Neural cell (in vitro differentiated cells): ENCODE measurements around the gene TBL1XR1.

ENCODE experiments used
- CTCF ChIP-seq: fragments of 450-650 bp; IDR thresholded peaks from 2 replicates; pipeline ENCODE4 v1.5.1; 2014; ENCODE audit warnings: antibody characterized with exemption, mild to moderate bottlenecking, moderate library complexity; ENCODE audit not compliant: poor library complexity, severe bottlenecking
- EP300 ChIP-seq: fragments of 450-650 bp; conservative IDR thresholded peaks from 2 replicates; pipeline ENCODE4 v1.6.1; 2014; ENCODE audit warnings: antibody characterized with exemption, mild to moderate bottlenecking, moderate library complexity; ENCODE audit not compliant: poor library complexity, severe bottlenecking
- EZH2 ChIP-seq: fragments of 200-600, 300-800 bp; shearing (Covaris generic), sonication (generic); IDR thresholded peaks from 2 replicates; pipeline ENCODE4 v1.6.1; 2014; ENCODE audit warnings: antibody characterized with exemption, low read length, borderline replicate concordance, mild to moderate bottlenecking; ENCODE audit not compliant: insufficient read depth, poor library complexity, severe bottlenecking
- MXI1 ChIP-seq: fragments of 450-650 bp; conservative IDR thresholded peaks from 2 replicates; pipeline ENCODE4 v1.6.1; 2014; ENCODE audit warnings: antibody characterized with exemption, mild to moderate bottlenecking; ENCODE audit not compliant: poor library complexity, severe bottlenecking
- POLR2AphosphoS5 ChIP-seq: IDR thresholded peaks from 2 replicates; pipeline ENCODE4 v1.6.1; 2012
- RAD21 ChIP-seq: fragments of 450-650 bp; conservative IDR thresholded peaks from 2 replicates; pipeline ENCODE4 v1.6.1; 2014; ENCODE audit warnings: antibody characterized with exemption, mild to moderate bottlenecking, moderate library complexity
- REST ChIP-seq: IDR thresholded peaks from 2 replicates; pipeline ENCODE4 v1.6.1; 2012; ENCODE audit warnings: borderline replicate concordance
- SMC3 ChIP-seq: fragments of 450-650 bp; conservative IDR thresholded peaks from 2 replicates; pipeline ENCODE4 v1.6.1; 2014; ENCODE audit warnings: antibody characterized with exemption, mild to moderate bottlenecking, moderate library complexity; ENCODE audit not compliant: poor library complexity
- TAF1 ChIP-seq: IDR thresholded peaks from 2 replicates; pipeline ENCODE4 v1.6.1; 2012; ENCODE audit warnings: low read depth

GRCh38 chr3:176992978-176993377 is 204.3 kb downstream of the TBL1XR1 start:
- TF ChIP-seq CTCF, result no peak
- TF ChIP-seq POLR2AphosphoS5, result no peak
- no peak for TF ChIP-seq EZH2
- no peak for TF ChIP-seq EP300
- TF ChIP-seq TAF1, result no peak
- no peak for TF ChIP-seq RAD21
- TF ChIP-seq SMC3, result no peak
- no peak for TF ChIP-seq MXI1
- TF ChIP-seq REST, result no peak
